ENCODE measurements around the gene ITGB1.

ITGB1 gene

DNA sequence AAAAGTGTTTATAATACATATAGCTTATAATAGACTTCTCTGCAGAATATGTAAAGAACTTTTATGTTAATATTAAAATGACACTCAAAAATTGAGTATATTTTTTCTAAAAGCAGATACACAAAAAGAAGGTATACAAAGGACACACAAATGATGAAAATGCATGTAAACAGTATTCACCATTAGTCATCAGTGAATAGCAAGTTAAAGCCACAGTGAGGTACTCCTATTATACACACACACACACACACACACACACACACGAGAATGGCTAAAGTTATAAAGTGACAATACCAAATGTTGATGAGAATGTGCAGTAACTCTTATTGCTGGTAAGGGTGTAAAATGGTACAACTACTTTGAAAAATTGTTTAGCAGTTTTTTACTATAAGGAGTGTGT, 92.9 kb downstream of the ITGB1 start:
- DNase-seq: no peak

DNA sequence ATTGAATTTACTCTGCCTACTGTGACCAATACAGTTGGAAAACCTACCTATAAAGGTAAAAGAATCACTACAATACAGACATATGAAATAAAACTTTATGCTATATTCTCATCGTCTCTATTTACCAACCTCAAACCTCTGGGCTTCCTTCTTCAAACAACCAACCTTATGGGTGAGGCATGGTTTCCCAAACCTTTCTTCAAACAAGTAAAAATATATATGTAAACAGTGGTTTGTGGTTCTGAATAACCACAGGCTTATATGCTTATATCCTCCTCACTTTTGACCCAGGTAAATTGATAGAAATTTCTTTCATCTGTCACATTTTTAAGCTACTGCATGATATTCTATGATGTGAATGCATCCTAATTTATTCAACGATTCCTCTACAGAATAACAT, 103.6 kb downstream of the ITGB1 start:
- no peak for DNase-seq

DNA sequence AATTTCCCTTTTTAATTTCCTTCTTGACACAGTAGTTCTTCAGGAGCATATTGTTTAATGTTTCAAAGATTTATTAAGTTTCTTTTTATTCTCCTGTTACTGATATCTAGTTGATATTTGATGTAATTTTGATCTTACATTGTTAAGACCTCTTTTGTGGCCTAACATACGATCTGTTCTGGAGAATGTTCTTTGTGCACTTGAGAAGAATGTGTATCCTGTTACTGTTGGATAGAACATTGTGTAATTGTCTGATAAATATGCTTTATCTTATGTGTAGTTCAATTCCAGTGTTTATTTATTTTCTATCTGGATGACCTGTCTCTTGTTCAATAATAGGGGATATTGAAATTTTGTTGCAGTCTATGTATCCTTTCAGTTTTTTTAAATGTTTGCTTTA, 106.7 kb downstream of the ITGB1 start:
- no peak for DNase-seq

Measured in CD4-positive, alpha-beta T cell treated with Interleukin-10 for 1 hour (primary cell).